GM06990 (cell line): ENCODE measurements around the gene RNF26.

Experiments used
- DNase-seq: peaks from one replicate; pipeline ENCODE4 v3.0.0-alpha.2; 2011; ENCODE audit not compliant: insufficient read length; ENCODE audit errors: extremely low read depth
- H3K27me3 ChIP-seq: replicated peaks from 2 replicates; pipeline ENCODE4 v1.6.0; 2011; ENCODE audit warnings: low read length; ENCODE audit not compliant: control insufficient read depth, insufficient read depth
- H3K36me3 ChIP-seq: 2 replicates; pipeline ENCODE4 v1.5.1; 2011; ENCODE audit warnings: low read length; ENCODE audit not compliant: control insufficient read depth, insufficient read depth
- H3K4me3 ChIP-seq: replicated peaks from 2 replicates; pipeline ENCODE4 v1.5.1; 2011; ENCODE audit warnings: low read depth, mild to moderate bottlenecking, control low read depth, low read length
- CTCF ChIP-seq: IDR thresholded peaks from 2 replicates; pipeline ENCODE4 v1.5.1; 2011; ENCODE audit warnings: low read length, control low read depth, mild to moderate bottlenecking, inconsistent platforms; ENCODE audit not compliant: insufficient read depth, poor library complexity, severe bottlenecking

The RNF26 gene

GRCh38 chr11:119374632-119375336 is 40.5 kb downstream of the RNF26 start:
- TF ChIP-seq CTCF: no peak
- DNase-seq: no peak
- no peaks in the 10 kb centered on the region for H3K36me3 ChIP-seq
- no peaks in the 10 kb centered on the region for H3K27me3 ChIP-seq
- H3K4me3 ChIP-seq: no peak overlapping the region

GRCh38 chr11:119375337-119376196 is 41.2 kb downstream of the RNF26 start:
- H3K27me3 ChIP-seq: no peaks in the 10 kb centered on the region; the same call in 1 of the 2 replicates
- no peak for TF ChIP-seq CTCF
- no peaks in the 10 kb centered on the region for H3K36me3 ChIP-seq
- no peak for DNase-seq
- no peak overlapping the region for H3K4me3 ChIP-seq

GRCh38 chr11:119376197-119376847 is 42.0 kb downstream of the RNF26 start:
- Histone ChIP-seq H3K36me3 (no peaks in the 10 kb centered on the region), H3K4me3 (no peak overlapping the region)

GRCh38 chr11:119377112-119377901 is 43.0 kb downstream of the RNF26 start:
- TF ChIP-seq CTCF: no peak
- Histone ChIP-seq H3K4me3 (no peak overlapping the region), H3K27me3 (no peaks in the 10 kb centered on the region; the same call in none of the 2 replicates), H3K36me3 (no peaks in the 10 kb centered on the region)
- no peak for DNase-seq

More at GRCh38 chr11:119376197-119376847, 42.0 kb downstream of the RNF26 start:
- no peak for DNase-seq
- no peak for TF ChIP-seq CTCF
- H3K27me3 ChIP-seq: no peaks in the 10 kb centered on the region; the same call in none of the 2 replicates

- TF ChIP-seq CTCF: no peak
Observed at GRCh38 chr11:119377961-119378667, 43.8 kb downstream of the RNF26 start.

More at GRCh38 chr11:119377961-119378667, 43.8 kb downstream of the RNF26 start:
- Histone ChIP-seq H3K36me3 (no peaks in the 10 kb centered on the region), H3K4me3 (no peak overlapping the region), H3K27me3 (no peaks in the 10 kb centered on the region; the same call in none of the 2 replicates)
- DNase-seq: no peak
